GM18502 (cell line): ENCODE data around the gene CUEDC1.
"Not testable (repeated sequence)": the region's sequence is repeated elsewhere in the genome, so short reads cannot be mapped to it uniquely, and the experiment has no call there.

ENCODE experiments used
- ATAC-seq: cut with Tn5 transposase; IDR thresholded peaks from one replicate; pipeline ENCODE4 v1.9.1; 2021; ENCODE audit warnings: mild to moderate bottlenecking; ENCODE audit not compliant: unreplicated experiment, poor library complexity

Gene CUEDC1

DNA sequence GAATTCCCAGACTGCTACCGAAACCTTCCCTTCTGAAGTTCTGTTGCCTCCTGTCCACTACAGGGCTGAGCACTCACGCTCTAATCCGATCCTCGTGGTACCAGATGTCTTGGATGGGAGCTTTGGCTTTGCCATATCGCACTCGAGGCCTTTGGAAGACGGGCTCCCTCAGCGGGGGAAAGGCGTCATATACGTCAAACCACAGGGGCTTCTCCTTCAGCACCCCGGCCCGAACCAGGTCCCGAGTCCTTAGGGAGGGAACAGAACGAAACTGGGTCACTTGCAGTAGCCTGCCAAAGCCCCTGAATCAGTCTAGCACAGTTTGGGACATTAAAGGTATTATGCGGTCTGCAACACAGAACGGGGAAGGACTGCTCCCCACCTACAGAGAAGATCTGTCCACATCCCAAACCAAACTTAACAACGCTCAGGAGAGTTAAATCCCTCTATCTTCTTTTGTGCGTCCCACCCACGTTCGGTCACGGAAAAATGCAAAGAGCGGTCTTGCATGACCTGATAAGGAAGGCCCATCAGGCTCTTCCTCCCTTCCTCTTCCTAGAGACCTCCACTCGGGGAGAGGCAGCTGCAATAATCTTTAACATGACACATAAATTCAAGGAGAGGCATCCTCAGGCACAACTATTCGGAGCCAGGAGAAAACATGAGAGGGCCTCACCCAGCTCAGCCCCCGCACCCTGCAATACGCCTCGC is 105.9 kb downstream of the CUEDC1 start:
- no peak for ATAC-seq

DNA sequence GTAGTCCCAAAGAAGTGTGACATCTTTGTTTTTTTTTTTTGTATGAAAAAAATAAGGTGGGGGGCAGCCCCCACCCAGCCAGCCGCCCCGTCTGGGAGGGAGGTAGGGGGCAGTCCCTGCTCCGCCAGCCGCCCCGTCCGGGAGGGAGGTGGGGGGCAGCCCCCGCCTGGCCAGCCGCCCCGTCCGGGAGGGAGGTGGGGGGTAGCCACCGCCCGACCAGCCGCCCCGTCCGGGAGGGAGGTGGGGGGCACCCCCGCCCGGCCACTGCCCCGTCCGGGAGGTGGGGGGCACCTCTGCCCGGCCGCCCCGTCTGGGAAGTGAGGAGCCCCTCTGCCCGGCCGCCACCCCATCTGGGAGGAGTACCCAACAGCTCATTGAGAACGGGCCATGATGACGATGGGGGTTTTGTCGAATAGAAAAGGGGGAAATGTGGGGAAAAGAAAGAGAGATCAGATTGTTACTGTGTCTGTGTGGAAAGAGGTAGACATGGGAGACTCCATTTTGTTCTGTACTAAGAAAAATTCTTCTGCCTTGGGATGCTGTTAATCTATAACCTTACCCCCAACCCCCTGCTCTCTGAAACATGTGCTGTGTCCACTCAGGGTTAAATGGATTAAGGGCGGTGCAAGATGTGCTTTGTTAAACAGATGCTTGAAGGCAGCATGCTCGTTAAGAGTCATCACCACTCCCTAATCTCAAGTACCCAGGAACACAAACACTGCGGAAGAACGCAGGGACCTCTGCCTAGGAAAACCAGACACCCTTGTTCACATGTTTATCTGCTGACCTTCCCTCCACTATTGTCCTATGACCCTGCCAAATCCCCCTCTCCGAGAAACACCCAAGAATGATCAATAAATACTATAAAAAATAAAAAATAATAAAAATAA is 108.9 kb downstream of the CUEDC1 start:
- ATAC-seq, result not testable (repeated sequence)

GRCh38 chr17:57842280-57842679 is 112.9 kb downstream of the CUEDC1 start:
- no peak for ATAC-seq

GRCh38 chr17:57839571-57839923 is 115.7 kb downstream of the CUEDC1 start:
- ATAC-seq, result no peak

GRCh38 chr17:57838857-57839570 is 116.2 kb downstream of the CUEDC1 start:
- ATAC-seq, result no peak

- ATAC-seq, result no peak
These were observed 116.8 kb downstream of the CUEDC1 start for GRCh38 chr17:57838453-57838852.

GRCh38 chr17:57835333-57835900 is 119.8 kb downstream of the CUEDC1 start:
- ATAC-seq, result no peak

DNA sequence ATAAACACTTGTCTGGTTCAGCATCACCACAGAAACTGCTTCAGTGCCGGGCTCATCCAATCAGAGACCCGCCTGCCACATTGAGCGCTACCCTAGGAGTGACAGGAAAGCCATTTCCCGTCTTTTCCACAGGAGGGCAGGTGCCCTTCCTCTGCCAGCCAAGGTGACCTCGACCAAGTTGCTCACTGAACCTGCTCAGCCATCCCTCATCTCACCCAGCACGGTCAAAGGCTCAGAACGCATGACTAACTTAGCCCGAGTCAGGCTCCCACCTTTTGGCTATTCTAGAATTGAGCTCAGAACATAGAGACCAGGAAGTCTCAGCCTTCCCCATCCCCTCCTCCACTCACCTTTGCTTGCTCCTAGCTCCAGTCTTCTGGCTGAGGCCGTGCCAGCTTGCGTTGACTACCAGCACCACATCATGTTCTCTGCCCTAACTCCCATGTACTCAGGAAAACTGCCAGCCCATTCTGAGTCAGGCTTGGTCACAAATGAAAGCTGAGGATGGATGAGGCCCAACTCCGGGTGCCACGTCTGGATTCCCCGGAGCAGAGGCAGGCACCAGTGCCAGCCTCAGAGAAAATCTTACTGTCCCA is 121.0 kb downstream of the CUEDC1 start:
- no peak for ATAC-seq

DNA sequence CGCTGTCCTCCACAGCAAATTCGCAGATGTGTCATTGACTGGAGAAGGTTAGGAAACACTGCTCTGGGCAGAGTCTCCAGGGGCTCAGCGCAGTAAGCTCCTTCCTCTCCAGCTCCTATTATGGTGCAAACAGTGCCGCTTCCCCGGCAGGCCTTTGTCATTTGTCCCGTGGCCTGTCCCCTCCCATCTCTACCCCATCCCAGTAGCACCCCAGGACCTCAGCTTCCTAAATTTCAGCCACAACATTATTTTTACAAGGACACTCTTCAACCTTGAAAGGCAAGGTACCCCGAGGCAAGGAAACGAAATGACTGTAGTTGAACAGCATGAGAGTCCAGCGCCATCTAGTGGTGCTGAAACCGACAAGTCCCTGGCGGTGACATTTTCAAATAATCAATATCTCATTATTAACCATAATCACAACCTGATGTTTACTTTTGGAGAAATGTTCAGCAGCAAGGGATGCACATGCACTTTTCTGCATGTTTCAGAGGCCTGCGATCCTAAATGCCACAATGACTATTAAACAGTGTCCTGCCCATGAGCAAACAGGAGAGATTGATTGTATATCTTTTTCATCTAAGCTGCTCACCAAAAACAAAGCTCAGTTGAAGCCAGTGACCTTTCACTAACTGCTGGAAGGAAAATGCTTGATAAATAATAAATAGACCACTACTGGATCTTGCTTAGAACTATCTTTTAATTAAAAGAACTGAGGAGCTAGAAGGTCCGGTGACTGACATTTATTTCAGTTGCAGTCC is 121.9 kb downstream of the CUEDC1 start:
- no peak for ATAC-seq

DNA sequence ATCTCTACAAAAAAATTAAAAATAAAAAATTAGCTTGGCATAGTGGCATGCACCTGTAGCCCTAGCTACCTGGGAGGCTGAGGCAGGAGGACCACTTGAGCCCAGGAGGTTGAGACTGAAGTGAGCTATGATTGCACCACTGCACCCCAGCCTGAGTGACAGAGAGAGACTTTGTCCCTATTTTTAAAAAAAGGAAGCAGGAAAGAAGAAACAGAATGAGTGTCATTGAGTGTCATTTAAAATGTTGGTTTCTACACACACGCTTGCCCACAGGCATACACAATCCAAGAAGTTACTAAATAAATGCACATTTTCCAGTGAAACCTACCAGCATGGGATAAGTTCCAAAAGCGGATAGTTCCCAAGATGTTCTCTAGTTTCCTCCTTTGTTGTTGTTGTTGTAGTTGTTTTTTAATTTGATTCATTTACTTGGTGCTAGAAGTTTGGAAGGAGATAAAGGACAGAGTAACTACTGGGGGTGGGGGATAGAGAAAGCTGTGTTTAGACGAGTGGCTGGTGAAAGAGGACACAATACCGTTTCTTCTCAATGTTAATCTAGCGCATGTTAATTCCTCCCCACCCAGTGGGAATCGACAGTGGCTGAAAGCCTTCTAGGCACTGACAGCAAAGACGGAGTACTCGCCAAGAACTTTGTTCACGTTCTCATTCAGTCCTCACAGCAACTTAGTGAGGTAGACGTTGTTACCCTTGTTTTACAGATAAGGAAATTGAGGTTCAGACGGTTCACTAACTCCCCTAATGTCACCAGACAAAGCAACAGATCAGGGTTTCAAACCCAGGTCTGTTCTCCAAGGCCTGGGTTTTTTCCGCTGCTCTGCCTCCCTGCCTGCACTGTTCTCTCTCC is 122.7 kb downstream of the CUEDC1 start:
- no peak for ATAC-seq

- no peak for ATAC-seq
These were observed 124.3 kb downstream of the CUEDC1 start for GRCh38 chr17:57830880-57831279.

- no peak for ATAC-seq
These were observed 131.5 kb downstream of the CUEDC1 start for GRCh38 chr17:57823469-57824401.

- no peak for ATAC-seq
These were observed 135.3 kb downstream of the CUEDC1 start for GRCh38 chr17:57819867-57820266.

GRCh38 chr17:57819285-57819684 is 135.9 kb downstream of the CUEDC1 start:
- no peak for ATAC-seq

DNA sequence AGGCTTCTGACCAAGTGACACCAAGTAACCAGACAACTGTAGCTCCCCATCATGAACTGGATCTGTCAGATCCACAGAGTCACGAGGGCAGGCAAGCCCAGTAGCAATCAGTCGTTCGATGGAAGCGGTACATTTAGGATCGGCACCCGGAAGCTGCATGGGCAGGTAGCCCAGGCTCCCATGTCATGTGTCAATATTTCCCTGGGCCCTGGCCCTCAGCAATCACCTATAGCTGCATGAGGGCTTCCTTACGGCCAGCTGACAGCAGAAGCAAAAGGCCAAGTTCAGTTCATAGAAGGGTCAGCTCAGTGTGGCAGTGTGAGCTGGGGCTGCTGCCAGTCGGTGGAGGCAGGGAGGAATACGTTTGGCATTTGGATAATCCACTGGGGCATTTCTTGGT is 137.1 kb downstream of the CUEDC1 start:
- no peak for ATAC-seq

DNA sequence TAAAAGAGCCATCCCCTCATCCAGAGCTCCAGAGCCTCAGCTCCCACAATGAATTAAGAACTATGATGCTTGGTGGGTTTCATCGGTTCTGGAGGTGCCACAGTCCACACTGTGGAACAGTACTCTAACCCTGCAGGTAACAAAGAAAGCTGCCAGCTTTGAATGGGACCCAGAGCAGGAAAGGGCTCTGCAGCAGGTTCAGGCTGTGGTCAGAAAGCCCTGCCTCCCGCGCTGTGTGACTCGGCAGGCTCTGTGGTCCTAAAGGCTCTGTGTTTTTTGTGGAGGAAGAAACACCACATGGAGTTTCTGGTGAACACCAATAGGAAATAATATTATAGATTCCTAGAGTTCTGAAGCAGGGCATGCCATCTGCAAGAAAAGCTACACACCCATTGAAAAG is 137.9 kb downstream of the CUEDC1 start:
- ATAC-seq, result no peak

DNA sequence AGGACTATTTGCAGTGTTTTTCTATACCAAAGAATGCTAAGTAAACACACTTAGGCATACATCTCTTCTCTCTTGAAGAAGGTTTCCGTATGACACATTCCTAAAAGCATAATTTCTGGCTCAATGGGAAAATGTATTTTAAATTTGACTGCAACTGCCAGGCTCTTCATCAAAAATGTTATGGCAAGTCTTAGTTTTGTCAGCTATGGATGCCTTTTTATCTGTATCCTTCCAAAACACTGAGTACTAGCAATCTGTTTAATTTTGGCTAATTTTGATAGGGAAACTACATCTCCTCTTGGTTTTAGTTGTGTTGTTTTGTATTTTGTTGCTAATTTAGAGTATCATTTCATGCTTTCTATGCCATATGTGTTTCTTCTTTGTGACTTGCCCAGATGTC is 140.8 kb downstream of the CUEDC1 start:
- ATAC-seq, result no peak
